Mucosa of stomach (tissue), 1 donor: ENCODE data around the gene PLD1.

ENCODE experiments used
- H3K27me3 ChIP-seq: one replicate; pipeline ENCODE4 v1.7.0; 2013; ENCODE audit warnings: mild to moderate bottlenecking, low read length; ENCODE audit not compliant: control insufficient read depth, insufficient read depth
- H3K36me3 ChIP-seq: one replicate; pipeline ENCODE4 v1.7.0; 2013; ENCODE audit warnings: low read length; ENCODE audit not compliant: control insufficient read depth, insufficient read depth
- H3K4me1 ChIP-seq: one replicate; pipeline ENCODE4 v1.7.0; 2013; ENCODE audit warnings: mild to moderate bottlenecking, low read length; ENCODE audit not compliant: control insufficient read depth, insufficient read depth
- H3K4me3 ChIP-seq: one replicate; pipeline ENCODE4 v1.7.0; 2013; ENCODE audit warnings: low read length
- H3K9ac ChIP-seq: one replicate; pipeline ENCODE4 v1.7.0; 2013; ENCODE audit warnings: mild to moderate bottlenecking, low read length, moderate library complexity
- H3K9me3 ChIP-seq: one replicate; pipeline ENCODE4 v1.7.0; 2013; ENCODE audit warnings: mild to moderate bottlenecking, low read length, moderate library complexity; ENCODE audit not compliant: control insufficient read depth
- donor health status: Pancreatic carcinoma.

Gene PLD1

GRCh38 chr3:171834461-171834801 is 24.1 kb upstream of the PLD1 start:
- Histone ChIP-seq H3K4me3 (no peak overlapping the region), H3K4me1 (peaks cover 9% of the 10 kb centered on the region)

DNA sequence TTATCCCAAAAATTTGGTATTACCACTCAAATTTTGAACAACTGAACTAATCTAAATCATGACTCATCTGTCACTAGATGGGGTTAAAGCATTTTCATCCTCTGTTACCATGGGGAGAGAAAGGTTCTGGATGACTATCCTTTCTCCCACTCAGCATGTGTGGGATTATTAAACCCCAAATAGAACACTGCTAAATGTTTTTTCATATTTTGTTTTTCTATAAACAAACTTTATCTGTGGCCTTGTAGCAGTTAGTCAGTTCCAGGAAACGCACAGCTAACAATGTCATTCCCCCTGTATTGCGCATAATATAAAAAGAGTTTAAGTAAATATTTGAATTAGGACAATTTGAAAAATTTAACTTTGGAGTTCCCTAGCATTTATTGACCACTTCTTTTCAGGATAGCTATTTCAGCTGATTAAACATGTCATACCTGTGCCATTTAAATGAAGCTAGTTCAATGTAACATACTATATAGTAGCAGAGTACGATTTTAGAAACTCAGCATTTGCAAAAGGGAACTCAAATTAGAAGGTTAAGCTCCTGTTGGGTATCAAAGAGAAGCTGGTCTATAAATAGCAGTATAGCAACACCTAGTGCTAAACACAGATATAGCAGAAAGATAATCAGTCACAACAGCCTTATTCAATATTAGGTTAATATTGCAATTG is 23.6 kb upstream of the PLD1 start:
- Histone ChIP-seq H3K4me1 (peaks cover 9% of the 10 kb centered on the region), H3K27me3 (no peaks in the 10 kb centered on the region), H3K36me3 (no peaks in the 10 kb centered on the region), H3K4me3 (no peak overlapping the region), H3K9me3 (no peaks in the 10 kb centered on the region), H3K9ac (no peak overlapping the region)

More at GRCh38 chr3:171834461-171834801, 24.1 kb upstream of the PLD1 start:
- no peaks in the 10 kb centered on the region for H3K27me3 ChIP-seq
- H3K36me3 ChIP-seq, result no peaks in the 10 kb centered on the region
- H3K9me3 ChIP-seq, result no peaks in the 10 kb centered on the region
- no peak overlapping the region for H3K9ac ChIP-seq

DNA sequence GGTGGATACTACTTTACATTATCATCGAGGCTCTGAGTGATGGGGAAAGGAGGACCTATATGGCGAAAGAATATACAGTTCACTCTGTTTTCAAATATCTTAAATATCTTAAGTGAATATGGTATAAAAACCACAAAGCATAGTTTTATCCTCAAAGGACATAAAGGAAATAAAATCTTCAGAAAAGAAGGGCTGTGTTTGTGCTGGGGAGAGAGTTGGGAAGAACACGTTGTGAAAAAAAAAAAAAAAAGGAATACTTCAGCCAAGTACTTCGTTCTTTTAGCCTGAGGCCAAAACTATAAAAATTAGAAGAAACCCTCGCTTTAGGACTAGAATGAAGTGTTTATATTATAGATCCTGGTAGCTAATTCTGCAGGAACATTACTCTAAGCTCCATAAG is 22.7 kb upstream of the PLD1 start:
- Histone ChIP-seq H3K36me3 (no peaks in the 10 kb centered on the region), H3K9me3 (no peaks in the 10 kb centered on the region), H3K4me3 (no peak overlapping the region), H3K9ac (no peak overlapping the region), H3K4me1 (peaks cover 9% of the 10 kb centered on the region), H3K27me3 (no peaks in the 10 kb centered on the region)

GRCh38 chr3:171831936-171832335 is 21.7 kb upstream of the PLD1 start:
- Histone ChIP-seq H3K36me3 (no peaks in the 10 kb centered on the region), H3K9ac (no peak overlapping the region), H3K9me3 (no peaks in the 10 kb centered on the region), H3K4me3 (no peak overlapping the region), H3K4me1 (peaks cover 9% of the 10 kb centered on the region), H3K27me3 (no peaks in the 10 kb centered on the region)

GRCh38 chr3:171830518-171830875 is 20.2 kb upstream of the PLD1 start:
- Histone ChIP-seq H3K36me3 (no peaks in the 10 kb centered on the region), H3K27me3 (no peaks in the 10 kb centered on the region), H3K4me3 (no peak overlapping the region), H3K4me1 (peaks cover 9% of the 10 kb centered on the region), H3K9ac (no peak overlapping the region), H3K9me3 (no peaks in the 10 kb centered on the region)

GRCh38 chr3:171829841-171830517 is 19.7 kb upstream of the PLD1 start:
- Histone ChIP-seq H3K36me3 (no peaks in the 10 kb centered on the region), H3K9ac (no peak overlapping the region), H3K4me3 (no peak overlapping the region), H3K27me3 (no peaks in the 10 kb centered on the region), H3K4me1 (peaks cover 9% of the 10 kb centered on the region), H3K9me3 (no peaks in the 10 kb centered on the region)

DNA sequence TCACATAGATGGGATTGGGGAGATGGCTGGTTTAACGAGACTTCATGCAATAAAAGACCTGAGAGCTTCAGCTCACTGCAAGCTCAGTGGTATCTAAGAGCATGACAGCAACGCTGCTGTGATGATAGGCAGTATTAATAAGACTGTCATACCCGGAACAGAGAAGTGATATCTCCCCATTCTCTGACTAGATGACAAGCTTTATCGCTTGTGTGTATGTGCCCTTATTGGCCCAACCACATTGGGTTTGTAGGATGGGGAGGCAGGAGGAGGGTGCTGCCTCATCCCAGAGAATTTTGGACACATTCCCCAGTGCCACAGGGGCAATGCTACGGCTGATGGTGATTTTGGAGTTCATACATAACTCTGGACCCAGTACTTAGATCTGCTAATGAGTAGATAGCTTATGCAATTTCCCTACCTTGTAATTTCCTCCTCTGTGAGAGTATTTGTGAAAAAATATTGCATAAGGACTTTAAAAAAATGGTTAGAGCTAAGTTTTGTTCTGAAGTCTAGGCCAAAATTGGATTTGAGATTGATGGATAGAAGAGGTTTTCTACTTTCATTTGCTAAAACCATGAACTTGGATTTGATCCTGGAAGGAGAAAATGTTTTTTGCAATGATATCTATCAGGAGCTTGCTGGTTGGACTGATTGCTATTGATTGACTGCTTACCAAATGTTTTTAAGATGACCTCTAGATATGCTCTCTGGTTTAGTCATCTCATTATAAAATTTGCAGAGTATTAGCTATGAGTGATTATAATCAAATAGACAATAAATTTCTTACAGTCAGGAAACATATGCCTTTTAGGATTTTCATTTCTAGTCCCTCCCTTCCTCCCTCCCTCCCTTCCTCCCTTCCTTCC is 18.9 kb upstream of the PLD1 start:
- peaks cover 9% of the 10 kb centered on the region for H3K4me1 ChIP-seq
- no peaks in the 10 kb centered on the region for H3K36me3 ChIP-seq
- no peak overlapping the region for H3K9ac ChIP-seq

GRCh38 chr3:171827836-171828458 is 17.7 kb upstream of the PLD1 start:
- no peak overlapping the region for H3K9ac ChIP-seq
- H3K4me1 ChIP-seq, result peaks cover 9% of the 10 kb centered on the region
- H3K27me3 ChIP-seq, result no peaks in the 10 kb centered on the region
- H3K4me3 ChIP-seq, result no peak overlapping the region
- H3K9me3 ChIP-seq, result no peaks in the 10 kb centered on the region
- no peaks in the 10 kb centered on the region for H3K36me3 ChIP-seq

More for the DNA sequence above, 18.9 kb upstream of the PLD1 start:
- no peaks in the 10 kb centered on the region for H3K9me3 ChIP-seq
- H3K27me3 ChIP-seq, result no peaks in the 10 kb centered on the region
- H3K4me3 ChIP-seq, result no peak overlapping the region

GRCh38 chr3:171827385-171827784 is 17.1 kb upstream of the PLD1 start:
- H3K9me3 ChIP-seq, result no peaks in the 10 kb centered on the region
- peaks cover 9% of the 10 kb centered on the region for H3K4me1 ChIP-seq
- no peaks in the 10 kb centered on the region for H3K27me3 ChIP-seq
- no peaks in the 10 kb centered on the region for H3K36me3 ChIP-seq
- H3K4me3 ChIP-seq, result no peak overlapping the region
- H3K9ac ChIP-seq, result no peak overlapping the region

- Histone ChIP-seq H3K27me3 (no peaks in the 10 kb centered on the region), H3K9ac (no peak overlapping the region), H3K4me1 (peaks cover 9% of the 10 kb centered on the region)
These were observed 15.0 kb upstream of the PLD1 start for GRCh38 chr3:171825222-171825828.

GRCh38 chr3:171824824-171825221 is 14.5 kb upstream of the PLD1 start:
- H3K9me3 ChIP-seq, result no peaks in the 10 kb centered on the region
- no peak overlapping the region for H3K4me3 ChIP-seq
- peaks cover 4% of the 10 kb centered on the region for H3K4me1 ChIP-seq
- no peaks in the 10 kb centered on the region for H3K36me3 ChIP-seq
- no peaks in the 10 kb centered on the region for H3K27me3 ChIP-seq
- no peak overlapping the region for H3K9ac ChIP-seq

More at GRCh38 chr3:171825222-171825828, 15.0 kb upstream of the PLD1 start:
- Histone ChIP-seq H3K4me3 (no peak overlapping the region), H3K9me3 (no peaks in the 10 kb centered on the region), H3K36me3 (no peaks in the 10 kb centered on the region)
